HG02623 (cell line): ENCODE data around the gene C5orf63.
A peak's percentile ranks its signal among the peaks of the same experiment; 100 is the strongest.
"Not testable (repeated sequence)": the region's sequence is repeated elsewhere in the genome, so short reads cannot be mapped to it uniquely, and the experiment has no call there.

Source experiments
- ATAC-seq: cut with Tn5 transposase; IDR thresholded peaks from one replicate; pipeline ENCODE4 v1.9.1; 2021; ENCODE audit warnings: moderate library complexity; ENCODE audit not compliant: unreplicated experiment

C5orf63 gene

DNA sequence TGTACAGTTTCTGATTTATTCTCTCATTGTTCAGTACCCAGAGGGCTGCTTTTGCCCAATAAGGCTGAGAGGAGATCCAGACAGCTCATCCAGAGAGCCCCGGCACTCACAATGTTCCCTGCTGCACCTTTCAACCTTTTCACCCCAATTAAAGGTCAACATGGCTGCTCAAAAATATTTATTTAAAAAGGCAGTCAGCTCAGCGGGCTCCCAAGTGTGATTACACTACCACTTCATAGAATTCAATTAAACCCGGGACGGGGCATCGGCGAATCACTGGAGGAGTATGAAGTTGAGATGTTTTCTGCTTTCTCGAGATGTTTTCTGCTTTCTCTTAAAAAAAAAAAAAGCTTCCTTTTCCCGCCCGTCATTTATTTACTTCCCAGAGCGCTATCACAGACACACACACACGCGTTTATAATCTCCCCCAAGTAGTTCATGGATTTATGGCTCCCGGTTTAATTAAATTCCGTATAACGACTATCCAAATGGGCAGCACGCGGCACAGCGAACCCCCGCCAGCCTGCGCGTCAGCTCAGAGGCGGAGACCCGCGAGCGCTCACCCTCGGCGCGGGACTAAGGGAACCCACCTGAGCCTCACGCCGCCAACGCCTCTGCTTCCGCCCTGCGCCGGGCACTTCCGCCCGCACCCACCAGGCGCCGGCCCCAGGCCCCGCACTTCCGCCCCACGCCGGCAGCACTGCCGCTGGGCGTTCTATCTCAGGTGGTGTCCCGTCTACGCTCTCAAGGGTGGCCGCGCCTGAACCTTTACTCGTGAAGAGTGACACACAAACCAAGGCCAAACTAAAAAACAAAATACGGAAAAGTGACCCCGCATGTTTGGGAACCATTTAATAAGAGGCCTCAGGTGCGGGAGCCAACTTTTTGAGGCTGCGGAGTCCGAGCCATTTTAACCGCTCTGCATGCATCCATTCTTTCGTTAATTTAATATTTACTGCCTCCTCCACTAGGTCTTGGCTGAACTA, at the start of gene C5orf63:
Gene C5orf63 (minus strand): TSS at position 642 of the 986 bp plus-strand sequence. CDS start 14,507 bp downstream, outside the sequence.
- peak; percentile 98 for ATAC-seq

DNA sequence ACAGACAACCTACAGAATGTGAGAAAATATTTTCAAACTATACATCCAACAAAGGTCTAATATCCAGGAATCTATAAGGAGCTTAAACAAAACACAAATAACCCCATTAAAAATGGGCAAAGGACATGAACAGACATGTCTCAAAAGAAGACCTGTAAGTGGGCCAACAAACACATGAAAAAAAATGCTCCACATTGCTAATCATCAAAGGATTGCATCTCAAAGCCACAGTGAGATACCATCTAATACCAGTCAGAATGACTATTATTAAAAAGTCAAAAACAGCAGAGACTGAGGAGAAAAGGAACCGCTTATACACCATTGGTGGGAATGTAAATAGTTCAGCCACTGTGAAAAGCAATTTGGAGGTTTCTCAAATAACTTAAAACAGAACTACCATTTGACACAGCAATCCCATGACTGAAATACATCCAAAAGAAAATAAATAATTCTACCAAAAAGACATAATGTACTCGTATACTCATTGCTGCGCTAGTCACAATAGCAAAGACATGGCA, 39.1 kb upstream of the C5orf63 start:
- ATAC-seq, result no peak

DNA sequence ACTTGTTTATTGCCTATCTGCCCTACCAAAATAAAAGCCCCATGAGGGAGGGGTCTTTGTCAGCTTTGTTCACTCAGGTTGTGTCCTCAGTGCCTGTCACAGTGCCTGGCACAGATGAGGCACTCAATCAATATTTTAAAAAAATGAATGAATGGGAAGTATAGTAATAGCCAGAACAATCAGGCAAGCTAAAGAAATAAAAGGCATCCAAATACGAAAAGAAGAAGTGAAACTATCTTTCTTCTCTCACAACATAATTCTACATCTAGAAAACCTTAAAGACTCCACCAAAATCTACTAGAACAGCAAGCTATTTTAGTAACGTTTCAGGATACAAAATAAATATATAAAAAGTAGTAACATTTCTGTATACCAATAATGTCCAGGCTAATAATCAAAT, 37.8 kb upstream of the C5orf63 start:
- no peak for ATAC-seq

DNA sequence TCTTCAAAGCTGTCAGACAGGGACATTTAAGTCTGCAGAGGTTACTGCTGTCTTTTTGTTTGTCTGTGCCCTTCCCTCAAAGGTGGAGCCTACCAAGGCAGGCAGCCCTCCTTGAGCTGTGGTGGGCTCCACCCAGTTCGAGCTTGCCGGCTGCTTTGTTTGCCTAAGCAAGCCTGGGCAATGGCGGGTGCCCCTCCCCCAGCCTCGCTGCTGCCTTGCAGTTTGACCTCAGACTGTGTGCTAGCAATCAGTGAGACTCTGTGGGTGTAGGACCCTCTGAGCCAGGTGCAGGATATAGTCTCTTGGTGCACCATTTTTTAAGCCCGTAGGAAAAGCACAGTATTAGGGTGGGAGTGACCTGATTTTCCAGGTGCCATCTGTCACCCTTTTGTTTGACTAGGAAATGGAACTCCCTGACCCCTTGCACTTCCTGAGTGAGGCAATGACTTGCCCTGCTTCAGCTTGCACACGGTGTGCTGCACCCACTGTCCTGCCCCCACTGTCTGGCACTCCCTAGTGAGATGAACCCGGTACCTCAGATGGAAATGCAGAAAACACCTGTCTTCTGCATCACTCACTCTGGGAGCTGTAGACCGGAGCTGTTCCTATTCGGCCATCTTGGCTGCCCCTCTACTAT, 35.4 kb upstream of the C5orf63 start:
- not testable (repeated sequence) for ATAC-seq

DNA sequence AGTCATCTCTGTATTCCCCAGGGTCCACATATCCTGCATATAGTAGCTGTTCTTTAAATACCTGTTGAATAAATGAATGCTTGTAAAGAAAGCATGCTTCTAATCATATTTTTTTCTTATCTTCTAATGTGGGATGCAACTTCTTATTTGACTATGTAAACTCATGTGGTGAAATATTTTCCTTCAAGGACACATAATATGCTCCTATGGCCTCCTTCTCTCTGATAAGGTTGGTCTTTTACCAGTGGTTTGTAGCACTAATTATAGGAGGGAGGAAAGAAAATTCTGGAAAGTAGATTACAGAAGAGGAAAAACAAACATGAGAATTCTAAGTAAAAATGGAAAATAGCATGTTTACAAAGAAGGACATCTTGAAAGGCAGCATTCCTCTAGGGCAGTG, 28.6 kb upstream of the C5orf63 start:
- ATAC-seq, result no peak

DNA sequence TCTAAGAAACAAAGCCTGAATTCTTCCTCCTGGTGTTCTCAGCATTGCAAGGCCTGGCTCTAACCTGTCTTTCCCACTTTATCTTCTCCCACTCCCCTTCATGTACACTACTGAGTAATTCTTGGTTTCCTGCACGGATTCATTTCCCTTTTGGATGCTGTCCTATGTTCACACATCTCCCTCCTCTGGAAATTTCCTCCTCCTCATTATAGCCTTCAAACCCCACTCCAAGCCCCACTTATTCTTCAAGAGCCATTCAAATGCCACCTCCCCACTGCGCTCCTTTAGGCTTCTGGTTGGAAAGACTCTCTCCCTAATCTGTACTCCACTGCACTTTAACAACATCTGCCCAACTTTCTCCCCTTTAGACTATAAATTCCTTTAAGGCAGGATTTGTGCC, 28.2 kb upstream of the C5orf63 start:
- ATAC-seq, result no peak

DNA sequence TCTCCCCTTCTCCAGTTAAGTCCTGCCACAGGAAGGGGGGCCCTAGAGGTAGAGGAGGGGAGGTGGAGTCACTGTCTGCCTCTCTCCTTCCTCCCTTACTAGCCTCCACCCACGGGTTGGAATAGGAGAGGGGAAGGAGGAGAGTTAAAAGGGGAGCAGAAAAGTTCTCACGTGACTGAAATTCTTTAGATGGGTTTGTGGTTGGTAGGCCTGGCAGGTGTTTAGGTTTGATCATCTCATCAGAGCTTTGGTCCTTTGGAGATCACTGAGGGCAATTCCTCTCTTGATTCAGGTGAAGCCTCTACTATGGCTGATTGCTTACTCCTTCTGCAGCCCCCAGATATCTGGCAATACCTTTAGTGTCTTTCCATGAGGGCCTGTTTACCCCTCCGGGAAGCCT, 24.9 kb upstream of the C5orf63 start:
- no peak for ATAC-seq

DNA sequence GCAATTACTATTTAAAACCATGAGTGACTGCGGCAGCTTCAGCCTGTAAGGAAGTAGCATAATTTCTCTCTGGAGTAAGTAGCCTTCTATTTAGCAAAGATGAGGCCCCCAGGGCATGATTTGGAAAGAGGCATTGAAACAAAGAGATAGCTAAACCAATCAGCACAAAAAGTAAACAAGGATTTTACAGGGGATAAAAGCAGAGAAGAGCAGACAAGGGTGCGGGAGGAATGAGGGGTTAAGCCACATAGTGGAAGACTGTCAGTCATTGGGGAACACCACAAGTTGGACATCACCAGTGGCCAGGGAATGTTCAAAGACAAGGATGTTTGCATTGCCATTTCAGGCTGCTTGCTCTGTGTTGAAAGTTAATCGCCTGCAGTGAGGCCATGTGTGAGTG, 24.0 kb upstream of the C5orf63 start:
- no peak for ATAC-seq

DNA sequence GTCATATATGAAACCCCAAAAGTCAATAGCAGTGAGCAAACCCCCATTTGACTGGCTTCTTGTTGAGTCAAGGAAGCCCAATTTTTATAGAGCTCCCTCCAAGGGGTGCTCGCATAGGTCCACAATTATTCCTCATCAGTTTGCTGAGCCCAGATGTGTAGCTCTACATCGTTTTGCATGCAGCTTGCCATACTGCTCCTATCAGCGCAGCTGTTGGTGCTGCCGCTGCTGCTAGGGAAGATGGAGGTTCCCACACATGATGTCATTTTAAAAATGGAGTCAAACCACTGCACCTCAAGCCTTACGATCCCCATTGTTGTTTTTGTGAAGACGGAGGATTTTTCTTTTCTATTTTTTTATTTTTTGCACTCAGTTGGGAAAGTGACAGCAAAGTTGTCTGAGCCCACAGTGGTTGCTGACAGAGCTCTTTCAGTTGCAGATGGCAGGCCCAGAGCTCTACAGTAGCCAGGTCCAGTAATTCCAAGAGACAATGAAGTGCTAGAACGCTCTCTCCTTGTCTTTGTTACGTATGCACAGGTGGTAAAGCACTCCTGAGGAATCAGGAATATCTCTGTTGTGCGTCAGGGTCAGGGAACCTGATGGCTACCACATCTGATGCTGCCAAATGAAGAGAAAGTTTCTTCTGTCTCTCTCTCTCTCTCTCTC, 23.2 kb upstream of the C5orf63 start:
- ATAC-seq, result no peak

DNA sequence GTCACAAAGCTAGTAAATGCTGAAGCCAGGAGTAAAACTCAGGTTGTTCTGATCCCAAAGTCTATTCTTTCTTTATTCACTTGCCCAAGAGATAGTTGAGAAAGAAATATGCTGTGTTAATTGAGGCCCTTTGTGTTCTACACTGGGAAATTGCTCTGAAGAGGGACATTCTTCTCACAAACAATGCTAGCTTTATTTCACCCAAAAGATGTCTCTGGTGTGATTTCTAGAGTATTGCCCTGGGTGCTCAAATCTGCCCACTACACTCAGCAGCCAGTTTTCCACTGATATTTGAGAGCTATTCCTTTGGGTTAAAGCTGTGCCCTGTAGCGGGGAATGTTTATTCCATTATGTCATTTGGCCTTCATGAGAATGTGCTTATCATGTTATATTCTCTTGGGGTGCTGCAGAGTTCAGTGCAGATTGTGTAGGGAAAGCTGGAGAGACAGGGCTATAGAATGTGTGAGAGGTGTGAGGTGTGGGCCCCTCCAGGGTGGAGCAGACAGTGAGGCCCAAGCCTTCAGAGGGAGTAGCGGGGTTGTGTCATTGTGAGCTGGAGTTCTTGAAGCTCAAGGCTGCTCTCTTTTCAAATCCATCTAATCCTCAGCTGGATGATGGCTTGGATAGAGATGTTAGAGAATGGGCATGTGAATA, 21.0 kb upstream of the C5orf63 start:
- no peak for ATAC-seq

DNA sequence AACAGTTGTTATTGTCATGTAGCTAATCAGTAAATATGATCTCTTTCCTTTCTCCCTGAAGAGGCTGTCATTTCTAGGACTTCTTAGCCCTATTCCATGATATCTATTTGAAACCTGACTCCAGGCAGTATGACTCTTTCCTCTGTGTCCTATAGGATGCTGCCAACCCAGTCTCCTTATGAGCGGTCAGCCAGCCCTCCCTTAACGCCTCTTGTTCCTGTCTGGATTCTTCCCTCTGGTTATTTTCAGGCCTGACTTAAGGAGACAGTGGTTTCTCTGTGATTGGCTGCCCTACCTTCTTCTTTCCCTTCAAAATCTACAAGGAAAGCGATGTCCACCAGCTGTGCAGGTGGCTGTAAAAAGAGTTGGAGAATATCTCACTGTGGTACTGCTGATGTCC, 19.4 kb upstream of the C5orf63 start:
- ATAC-seq, result no peak

DNA sequence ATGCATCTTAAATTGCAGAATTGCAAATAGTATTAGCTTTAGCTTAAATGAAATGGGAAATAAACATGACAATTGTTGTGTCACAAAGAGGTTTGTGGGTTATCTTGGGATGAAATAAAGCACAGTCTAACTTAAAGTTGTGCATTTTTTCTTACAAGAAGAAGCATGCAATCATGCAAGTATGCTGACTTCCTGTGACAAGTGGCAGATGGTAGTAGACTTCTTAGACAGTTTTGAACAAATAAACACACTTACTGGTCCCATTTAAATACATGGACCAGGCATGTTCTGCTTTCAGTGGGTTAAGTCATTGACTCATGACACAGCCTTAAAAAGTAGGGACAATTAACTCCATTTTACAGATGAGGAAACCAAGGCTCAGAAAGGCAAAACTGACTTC, 15.9 kb upstream of the C5orf63 start:
- ATAC-seq, result no peak

DNA sequence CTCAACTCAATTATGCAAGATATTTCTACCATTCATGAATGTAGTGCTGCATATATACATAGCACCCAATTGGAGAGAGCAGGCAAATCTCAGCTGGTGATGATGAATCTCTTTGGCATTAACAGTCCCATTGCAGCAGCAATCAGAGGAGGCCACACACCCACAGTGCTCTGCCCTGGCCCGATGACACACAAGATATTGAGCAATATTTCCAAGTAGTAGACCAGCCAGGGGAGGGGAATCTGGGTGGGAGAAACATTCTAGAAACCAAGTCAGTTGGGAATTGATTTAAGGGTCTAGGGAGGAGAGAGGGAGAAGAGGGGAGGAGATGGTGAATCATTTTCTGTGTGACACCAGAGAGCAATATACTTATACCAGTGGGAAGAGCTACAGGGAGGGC, 14.9 kb upstream of the C5orf63 start:
- ATAC-seq, result no peak

DNA sequence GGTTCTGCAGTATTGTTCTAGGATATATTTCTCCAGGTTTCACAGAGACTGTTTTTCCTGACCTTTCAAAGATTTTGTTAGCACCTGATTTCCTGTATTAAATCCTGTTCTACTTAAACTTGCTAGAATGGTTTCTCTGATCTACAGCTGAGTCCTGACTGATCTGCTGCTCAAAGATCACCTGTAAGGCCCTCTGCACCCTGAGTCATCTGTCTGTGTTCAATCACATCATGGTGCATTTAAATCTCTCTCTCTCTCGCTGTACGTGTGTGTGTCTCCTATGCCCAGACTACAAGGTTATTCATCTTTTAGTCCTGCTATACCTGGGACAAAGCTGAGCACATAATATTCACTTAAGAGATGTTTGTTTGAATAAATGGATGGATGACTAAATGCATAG, 13.3 kb upstream of the C5orf63 start:
- no peak for ATAC-seq

DNA sequence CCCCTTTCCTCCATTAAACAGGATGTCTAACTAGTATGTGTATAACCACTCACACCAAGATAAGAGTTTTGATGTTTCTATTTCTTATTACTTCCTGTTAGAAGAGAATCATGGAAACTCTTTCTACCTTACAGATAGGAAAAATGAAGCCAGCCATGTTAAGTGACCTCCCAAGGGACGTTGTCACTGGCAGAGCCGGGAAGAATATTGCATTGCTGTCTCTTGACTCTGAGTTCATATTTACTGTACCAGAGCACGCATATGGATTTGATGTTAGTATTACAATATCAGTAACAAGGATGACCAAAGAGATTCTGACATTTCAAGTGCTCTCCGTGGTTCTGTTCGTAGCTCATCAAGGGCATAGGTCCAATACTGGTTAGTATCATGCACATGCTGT, 12.5 kb upstream of the C5orf63 start:
- no peak for ATAC-seq

DNA sequence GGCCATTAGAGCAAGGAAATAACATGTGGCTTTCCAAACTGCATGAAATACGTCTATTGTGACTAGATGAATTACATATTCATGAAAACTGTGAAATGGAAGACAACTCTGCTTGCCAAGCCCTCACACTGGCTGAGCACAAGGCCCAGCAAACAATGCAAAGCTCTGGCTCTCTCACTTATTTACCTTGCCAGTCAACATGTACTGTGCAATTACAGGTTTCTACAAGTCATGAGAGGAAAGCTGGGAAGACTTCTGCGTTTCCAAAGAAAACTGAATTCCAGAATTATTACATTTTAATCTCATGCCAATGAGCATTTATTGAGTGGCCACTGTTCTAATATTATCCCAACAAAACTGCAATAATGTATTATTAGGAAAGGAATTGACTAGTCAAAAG, 12.1 kb upstream of the C5orf63 start:
- no peak for ATAC-seq

DNA sequence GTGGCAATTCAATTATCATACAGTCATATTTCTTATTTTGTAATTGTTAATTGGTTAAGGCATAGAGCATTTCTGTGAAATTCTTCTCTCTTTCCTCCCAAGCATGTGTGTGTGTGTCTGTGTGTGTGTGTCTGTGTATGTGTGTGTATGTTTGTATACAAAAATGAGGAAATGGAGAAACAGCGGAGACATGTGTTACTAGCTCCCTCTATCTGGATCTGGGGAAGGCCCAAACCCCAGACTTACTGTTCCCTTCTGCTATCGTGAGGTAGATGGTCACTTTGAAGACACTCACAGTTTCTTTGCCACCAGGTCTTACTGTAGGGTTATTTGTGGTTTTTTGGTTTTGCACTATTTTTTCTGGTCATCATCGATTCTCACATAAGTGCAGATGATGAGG, 11.4 kb upstream of the C5orf63 start:
- ATAC-seq, result no peak

DNA sequence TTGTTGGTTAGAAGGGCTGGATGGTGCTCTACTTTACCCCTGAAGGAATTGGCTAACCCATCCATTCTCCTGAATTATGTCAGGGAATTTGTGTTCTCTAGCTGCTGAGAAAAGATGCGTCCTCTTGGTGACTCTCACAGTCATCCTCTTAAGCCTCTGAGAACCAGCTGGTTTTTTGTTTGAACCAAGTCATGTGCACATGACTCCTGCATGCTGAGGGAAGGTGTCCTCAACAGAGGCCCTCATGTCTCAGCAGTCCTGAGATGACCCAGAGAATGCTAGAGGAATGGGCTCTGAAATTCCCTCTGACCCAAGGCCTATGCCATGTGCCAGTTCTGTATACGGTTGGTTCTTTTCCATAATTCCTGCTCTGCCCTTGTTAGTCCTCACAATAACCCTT, 10.4 kb upstream of the C5orf63 start:
- ATAC-seq, result no peak

DNA sequence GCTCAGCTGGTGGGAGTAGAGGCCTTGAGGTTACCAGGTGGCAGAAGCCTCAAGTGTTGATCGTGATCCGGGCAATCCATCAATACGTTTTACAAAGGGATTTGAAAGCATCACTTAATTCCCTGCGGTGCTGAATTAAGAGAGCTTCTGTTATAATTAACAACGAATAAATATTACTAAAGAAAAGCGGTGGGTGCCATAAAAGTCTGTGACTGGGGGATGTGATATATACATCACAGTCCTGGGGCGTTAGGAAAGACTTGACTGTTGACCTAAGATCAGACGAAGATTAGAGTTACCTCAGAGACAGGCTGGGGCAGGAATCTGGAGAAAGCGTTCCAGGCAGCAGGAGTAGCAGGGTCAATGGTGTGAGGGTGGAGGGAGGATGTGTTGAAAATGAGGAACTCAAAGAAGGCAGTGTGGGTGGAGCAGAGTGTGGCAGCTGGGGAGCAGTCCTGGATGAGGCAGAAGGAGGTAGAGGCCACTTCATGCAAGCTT, 6.7 kb upstream of the C5orf63 start:
- no peak for ATAC-seq

DNA sequence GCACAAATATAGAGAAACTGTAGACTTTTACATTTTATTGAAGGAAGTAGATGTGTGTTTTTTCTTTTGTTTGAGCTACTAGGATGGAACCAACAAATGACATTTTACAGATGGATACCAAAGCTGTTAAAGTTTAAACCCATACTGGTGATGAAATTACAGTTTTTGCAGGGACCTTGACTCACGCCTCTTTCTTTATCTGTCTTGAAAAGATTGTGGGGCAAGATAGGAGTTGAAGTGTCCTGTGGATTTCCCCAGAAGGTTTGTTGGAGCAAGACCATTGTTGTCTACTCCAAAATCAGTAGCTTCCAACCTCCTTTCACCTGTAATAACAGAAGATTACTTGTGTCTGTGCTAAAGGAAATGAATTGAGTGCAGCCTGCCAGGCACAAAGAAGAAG, 4.1 kb upstream of the C5orf63 start:
- ATAC-seq, result no peak
